ENCODE measurements around the gene RHOBTB3. TPM values are rescaled to one million over a fixed set of nuclear protein-coding genes. Genes with fewer than 3 reads are reported as not detected.
"Not testable (repeated sequence)": the region's sequence is repeated elsewhere in the genome, so short reads cannot be mapped to it uniquely, and the experiment has no call there.

RHOBTB3 gene
- total and polyA plus RNA-seq, 3 experiments from 2014 or later: 0.33 to 2.4 (median 0.48) TPM

- H3K9me3 ChIP-seq (ENCODE audit: low read length); H3K4me3 ChIP-seq (ENCODE audit: low read length); H3K27me3 ChIP-seq (ENCODE audit: insufficient read depth, low read length, poor library complexity, severe bottlenecking); H3K9me3 Mint-ChIP-seq; H3K27me3 Mint-ChIP-seq; H3K27ac ChIP-seq (ENCODE audit: low read depth, low read length); DNase-seq: not testable (repeated sequence)
- Mint-ChIP-seq H3K4me3 (peak overlapping the region in 4 of 7 donors; percentile 46 to 82 (median 69)), H3K4me1 (peaks cover 82 to 84% (median 82%) of the 10 kb centered on the region in 3 donors), H3K27ac (peak overlapping the region in 7 of 8 donors; percentile 65 to 96 (median 86)), H3K36me3 (peaks cover 7 to 44% (median 21%) of the 10 kb centered on the region in 3 donors)
- Histone ChIP-seq H3K36me3 (ENCODE audit: insufficient read depth, low read length) (peaks cover 20% of the 10 kb centered on the region), H3K4me1 (ENCODE audit: insufficient read depth, low read length) (peaks cover 79% of the 10 kb centered on the region)
- ChIA-PET CTCF (interaction anchor here (1.7 to 8.3 kb wide), 3 partner anchors 10 to 30 kb away, joined by 5 to 85 read pairs (median 45); partner anchors contain the start of gene GLRX), POLR2A (interaction anchor here (4.1 kb wide), 1 partner anchor 10 kb away, joined by 72 read pairs; the partner anchor contains the start of gene GLRX)
Measured at GRCh38 chr5:95811126-95811423, 79.9 kb downstream of the RHOBTB3 start.

DNA sequence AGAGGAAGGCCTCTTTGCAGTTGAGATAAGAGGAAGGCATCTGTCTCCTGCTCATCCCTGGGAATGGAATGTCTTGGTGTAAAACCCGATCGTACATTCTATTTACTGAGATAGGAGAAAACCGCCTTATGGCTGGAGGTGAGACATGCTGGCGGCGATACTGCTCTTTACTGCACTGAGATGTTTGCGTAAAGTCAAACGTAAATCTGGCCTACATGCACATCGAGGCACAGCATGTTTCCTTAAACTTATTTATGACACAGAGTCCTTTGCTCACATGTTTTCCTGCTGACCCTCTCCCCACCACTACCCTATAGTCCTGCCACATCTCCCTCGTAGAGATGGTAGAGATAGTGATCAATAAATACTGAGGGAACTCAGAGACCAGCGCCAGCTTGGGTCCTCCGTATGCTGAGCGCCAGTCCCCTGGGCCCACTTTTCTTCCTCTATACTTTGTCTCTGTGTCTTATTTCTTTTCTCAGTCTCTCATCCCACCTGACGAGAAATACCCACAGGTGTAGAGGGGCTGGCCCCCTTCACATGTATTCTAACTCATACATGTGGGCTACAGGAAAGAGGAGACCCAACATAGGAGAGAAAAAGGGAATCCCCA lies 80.4 kb downstream of the RHOBTB3 start:
- Mint-ChIP-seq H3K36me3 (peaks cover 11 to 48% (median 26%) of the 10 kb centered on the region in 3 donors), H3K27ac (peak overlapping the region in 7 of 8 donors; percentile 65 to 96 (median 86)), H3K4me1 (peaks cover 86 to 87% (median 87%) of the 10 kb centered on the region in 3 donors), H3K4me3 (peak overlapping the region in 6 of 7 donors; percentile 6 to 63 (median 26))
- POLR2A ChIA-PET: interaction anchor here (1.9 to 4.1 kb wide), 2 partner anchors 10 to 12 kb away, joined by 7 to 72 read pairs; partner anchors contain the start of gene GLRX
- H3K9me3 ChIP-seq (ENCODE audit: low read length); H3K4me3 ChIP-seq (ENCODE audit: low read length); DNase-seq; H3K9me3 Mint-ChIP-seq; H3K27me3 ChIP-seq (ENCODE audit: insufficient read depth, low read length, poor library complexity, severe bottlenecking); H3K27me3 Mint-ChIP-seq; H3K27ac ChIP-seq (ENCODE audit: low read depth, low read length): not testable (repeated sequence)
- H3K36me3 ChIP-seq (ENCODE audit: insufficient read depth, low read length): peaks cover 20% of the 10 kb centered on the region
- peaks cover 84% of the 10 kb centered on the region for H3K4me1 ChIP-seq (ENCODE audit: insufficient read depth, low read length)
- CTCF ChIA-PET: interaction anchor here (5.2 to 8.3 kb wide), 2 partner anchors 10 to 30 kb away, joined by 45 to 85 read pairs; partner anchors contain the start of gene GLRX

DNA sequence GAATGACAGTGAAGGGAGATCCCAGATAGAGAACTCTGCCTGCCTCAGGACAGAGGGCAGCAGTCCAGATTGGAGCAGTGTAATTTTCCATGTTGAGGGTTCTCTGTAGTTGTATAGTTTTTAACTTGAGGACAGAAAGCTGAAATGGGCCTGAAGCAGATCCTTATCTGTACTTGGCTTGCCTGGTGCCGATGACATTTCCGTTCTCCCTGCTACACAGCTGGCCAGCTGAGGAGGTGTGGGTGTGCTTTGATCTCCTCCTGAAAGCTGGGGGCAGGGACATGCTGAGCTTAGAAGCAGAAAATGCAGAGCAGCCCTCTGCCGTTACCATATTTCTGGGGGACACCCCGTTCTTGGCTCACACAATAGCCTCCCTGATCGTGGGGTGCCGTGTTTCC lies 80.9 kb downstream of the RHOBTB3 start:
- H3K27ac ChIP-seq (ENCODE audit: low read depth, low read length): no peak overlapping the region
- peak overlapping the region; percentile 65 to 96 (median 85) for H3K27ac Mint-ChIP-seq
- DNase-seq: peak in 1 of 5 donors; percentile 22
- no peaks in the 10 kb centered on the region for H3K9me3 Mint-ChIP-seq
- H3K4me3 Mint-ChIP-seq: peak overlapping the region in 6 of 7 donors; percentile 6 to 63 (median 26)
- ChIA-PET CTCF (interaction anchor here (1.2 to 8.3 kb wide), 2 partner anchors 9 to 21 kb away, joined by 3 to 85 read pairs; partner anchors contain the start of gene GLRX), POLR2A (interaction anchor here (1.9 kb wide), 1 partner anchor 11 kb away, joined by 7 read pairs; the partner anchor contains the start of gene GLRX)
- H3K27me3 ChIP-seq (ENCODE audit: insufficient read depth, low read length, poor library complexity, severe bottlenecking): no peaks in the 10 kb centered on the region
- no peaks in the 10 kb centered on the region for H3K27me3 Mint-ChIP-seq
- peaks cover 11 to 54% (median 26%) of the 10 kb centered on the region in 3 donors for H3K36me3 Mint-ChIP-seq
- H3K4me3 ChIP-seq (ENCODE audit: low read length): no peak overlapping the region
- H3K9me3 ChIP-seq (ENCODE audit: low read length): no peaks in the 10 kb centered on the region
- peaks cover 89% of the 10 kb centered on the region for H3K4me1 ChIP-seq (ENCODE audit: insufficient read depth, low read length)
- H3K4me1 Mint-ChIP-seq: peaks cover 90 to 92% (median 90%) of the 10 kb centered on the region in 3 donors
- peaks cover 25% of the 10 kb centered on the region for H3K36me3 ChIP-seq (ENCODE audit: insufficient read depth, low read length)

- peak overlapping the region in 5 of 8 donors; percentile 65 to 83 (median 76) for H3K27ac Mint-ChIP-seq
- not testable (repeated sequence) for DNase-seq; H3K4me3 ChIP-seq (ENCODE audit: low read length); H3K9me3 ChIP-seq (ENCODE audit: low read length); H3K27ac ChIP-seq (ENCODE audit: low read depth, low read length); H3K27me3 Mint-ChIP-seq; H3K27me3 ChIP-seq (ENCODE audit: insufficient read depth, low read length, poor library complexity, severe bottlenecking); H3K9me3 Mint-ChIP-seq; H3K4me3 Mint-ChIP-seq
- Histone ChIP-seq H3K36me3 (ENCODE audit: insufficient read depth, low read length) (peaks cover 28% of the 10 kb centered on the region), H3K4me1 (ENCODE audit: insufficient read depth, low read length) (peaks cover 91% of the 10 kb centered on the region)
- H3K4me1 Mint-ChIP-seq: peaks cover 94 to 96% (median 94%) of the 10 kb centered on the region in 3 donors
- POLR2A ChIA-PET: interaction anchor here (1.9 kb wide), 1 partner anchor 10 kb away, joined by 7 read pairs; the partner anchor contains the start of gene GLRX
- CTCF ChIA-PET: interaction anchor here (1.2 to 8.3 kb wide), 2 partner anchors 8 to 20 kb away, joined by 3 to 85 read pairs; partner anchors contain the start of gene GLRX
- peaks cover 11 to 60% (median 26%) of the 10 kb centered on the region in 3 donors for H3K36me3 Mint-ChIP-seq
Measured at GRCh38 chr5:95813035-95813434, 81.9 kb downstream of the RHOBTB3 start.

GRCh38 chr5:95815155-95815729 lies 84.1 kb downstream of the RHOBTB3 start:
- peak overlapping the region in 4 of 7 donors; percentile 7 to 100 (median 22) for H3K4me3 Mint-ChIP-seq
- H3K27me3 Mint-ChIP-seq: no peaks in the 10 kb centered on the region
- H3K27ac ChIP-seq (ENCODE audit: low read depth, low read length): no peak overlapping the region
- no peaks in the 10 kb centered on the region for H3K9me3 ChIP-seq (ENCODE audit: low read length)
- peak overlapping the region; percentile 14 for H3K4me3 ChIP-seq (ENCODE audit: low read length)
- peaks cover 86 to 96% (median 89%) of the 10 kb centered on the region in 3 donors for H3K4me1 Mint-ChIP-seq
- no peaks in the 10 kb centered on the region for H3K27me3 ChIP-seq (ENCODE audit: insufficient read depth, low read length, poor library complexity, severe bottlenecking)
- CTCF ChIA-PET: interaction anchor here (1.1 to 10.2 kb wide), 2 partner anchors 23 to 42 kb away, joined by 3 to 105 read pairs; no protein-coding TSS in a partner anchor
- peaks cover 11 to 69% (median 31%) of the 10 kb centered on the region in 3 donors for H3K36me3 Mint-ChIP-seq
- H3K36me3 ChIP-seq (ENCODE audit: insufficient read depth, low read length): peaks cover 28% of the 10 kb centered on the region
- no peak for DNase-seq
- H3K27ac Mint-ChIP-seq: peak overlapping the region; percentile 26 to 100 (median 92)
- H3K9me3 Mint-ChIP-seq: no peaks in the 10 kb centered on the region
- POLR2A ChIA-PET: interaction anchor here (0.5 to 1.2 kb wide), 3 partner anchors 34 to 1108 kb away, joined by 3 to 4 read pairs (median 4); no protein-coding TSS in a partner anchor
- H3K4me1 ChIP-seq (ENCODE audit: insufficient read depth, low read length): peaks cover 82% of the 10 kb centered on the region

DNA sequence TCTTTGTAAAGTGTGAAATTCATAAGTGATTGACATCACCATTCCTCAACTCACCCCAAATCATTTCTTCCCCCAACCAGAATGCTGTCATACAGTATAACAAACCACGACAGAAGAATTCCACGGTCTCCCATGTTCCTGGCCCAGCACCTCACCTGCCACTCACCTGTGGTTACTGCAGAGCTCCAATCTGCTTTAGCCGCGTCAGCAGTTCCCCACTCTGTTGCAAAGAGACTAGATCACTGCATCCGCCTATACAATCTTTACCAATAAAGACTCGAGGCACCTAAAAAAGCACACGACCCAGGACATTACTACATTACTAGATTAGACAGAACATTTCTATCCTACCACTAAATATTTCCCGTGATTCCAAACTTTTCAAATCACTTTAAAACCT lies 85.2 kb downstream of the RHOBTB3 start:
- ChIA-PET POLR2A (no interaction called here), CTCF (interaction anchor here (1.5 to 10.2 kb wide), 3 partner anchors 21 to 34 kb away, joined by 4 to 105 read pairs (median 82); no protein-coding TSS in a partner anchor)
- DNase-seq: peak in 1 of 5 donors; percentile 19
- Mint-ChIP-seq H3K4me1 (peaks cover 81 to 91% (median 82%) of the 10 kb centered on the region in 3 donors), H3K27ac (peak overlapping the region; percentile 7 to 100 (median 92)), H3K27me3 (no peaks in the 10 kb centered on the region), H3K4me3 (peak overlapping the region; percentile 88 to 100 (median 98)), H3K9me3 (no peaks in the 10 kb centered on the region), H3K36me3 (peaks cover 11 to 73% (median 31%) of the 10 kb centered on the region in 3 donors)
- Histone ChIP-seq H3K36me3 (ENCODE audit: insufficient read depth, low read length) (peaks cover 28% of the 10 kb centered on the region), H3K27me3 (ENCODE audit: insufficient read depth, low read length, poor library complexity, severe bottlenecking) (no peaks in the 10 kb centered on the region), H3K4me1 (ENCODE audit: insufficient read depth, low read length) (peaks cover 74% of the 10 kb centered on the region), H3K9me3 (ENCODE audit: low read length) (no peaks in the 10 kb centered on the region), H3K4me3 (ENCODE audit: low read length) (peak overlapping the region; percentile 49), H3K27ac (ENCODE audit: low read depth, low read length) (no peak overlapping the region)

DNA sequence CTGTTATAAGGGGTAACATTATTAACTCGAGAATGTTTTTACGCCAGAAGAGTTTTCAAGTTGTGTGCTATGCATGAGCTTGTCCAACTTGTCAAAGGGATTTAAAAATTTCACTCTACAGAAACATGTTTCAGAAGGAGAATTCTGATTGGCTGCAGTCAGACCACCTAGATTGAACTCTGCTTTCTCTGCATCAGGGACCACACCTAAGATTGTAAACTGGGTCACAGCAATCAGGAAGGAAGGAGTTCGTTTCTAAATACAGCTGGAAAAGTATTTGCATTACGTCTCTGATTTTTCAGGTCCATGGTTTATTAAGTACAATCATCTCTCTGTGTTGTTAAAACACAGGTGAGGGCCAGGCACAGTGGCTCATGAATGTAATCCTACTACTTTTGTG lies 85.6 kb downstream of the RHOBTB3 start:
- no peaks in the 10 kb centered on the region for H3K9me3 ChIP-seq (ENCODE audit: low read length)
- peaks cover 28% of the 10 kb centered on the region for H3K36me3 ChIP-seq (ENCODE audit: insufficient read depth, low read length)
- Mint-ChIP-seq H3K9me3 (no peaks in the 10 kb centered on the region), H3K27me3 (no peaks in the 10 kb centered on the region), H3K27ac (peak overlapping the region; percentile 88 to 100 (median 94)), H3K36me3 (peaks cover 11 to 73% (median 31%) of the 10 kb centered on the region in 3 donors), H3K4me1 (peaks cover 78 to 87% (median 80%) of the 10 kb centered on the region in 3 donors), H3K4me3 (peak overlapping the region; percentile 88 to 100 (median 98))
- H3K27me3 ChIP-seq (ENCODE audit: insufficient read depth, low read length, poor library complexity, severe bottlenecking): no peaks in the 10 kb centered on the region
- ChIA-PET POLR2A (interaction anchor here (1.6 kb wide), 1 partner anchor 27 kb away, joined by 3 read pairs; no protein-coding TSS in a partner anchor), CTCF (interaction anchor here (1.1 to 10.2 kb wide), 4 partner anchors 21 to 146 kb away, joined by 3 to 105 read pairs (median 43); no protein-coding TSS in a partner anchor)
- no peak for DNase-seq
- peaks cover 70% of the 10 kb centered on the region for H3K4me1 ChIP-seq (ENCODE audit: insufficient read depth, low read length)
- peak overlapping the region; percentile 60 for H3K27ac ChIP-seq (ENCODE audit: low read depth, low read length)
- H3K4me3 ChIP-seq (ENCODE audit: low read length): peak overlapping the region; percentile 49

Measured in CD8-positive, alpha-beta memory T cell (primary cell).